ENCODE results near the gene PPHLN1. TPM values are rescaled to one million over a fixed set of nuclear protein-coding genes. Genes with fewer than 3 reads are reported as not detected.
A peak's percentile ranks its signal among the peaks of the same experiment; 100 is the strongest.
"Not testable (repeated sequence)": the region's sequence is repeated elsewhere in the genome, so short reads cannot be mapped to it uniquely, and the experiment has no call there.

Gene PPHLN1
- polyA plus RNA-seq, 3 donors, result 62.3 to 75.1 (median 73.9) TPM

DNA sequence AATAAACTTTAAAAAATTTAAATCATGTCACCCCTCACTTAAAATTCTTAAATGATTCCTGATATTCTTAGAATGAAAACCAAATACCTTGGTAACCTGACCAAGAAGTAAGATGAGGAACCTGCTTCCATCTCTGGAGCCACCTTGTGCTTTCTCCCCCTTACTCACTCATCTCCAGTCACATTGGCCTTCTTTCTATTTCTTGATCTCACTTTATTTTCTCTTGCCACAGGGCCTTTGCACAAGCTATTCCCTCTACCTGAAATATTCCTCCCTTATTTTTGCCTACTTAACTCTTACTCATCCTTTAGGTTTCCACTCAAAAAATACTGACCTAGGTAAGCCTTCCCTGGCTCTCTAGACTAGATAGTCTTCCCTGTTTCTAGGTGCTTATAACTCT, 5.2 kb upstream of the PPHLN1 start:
- no peak for DNase-seq (ENCODE audit: low read depth in 3 of 3, low spot score in 2 of 3)

DNA sequence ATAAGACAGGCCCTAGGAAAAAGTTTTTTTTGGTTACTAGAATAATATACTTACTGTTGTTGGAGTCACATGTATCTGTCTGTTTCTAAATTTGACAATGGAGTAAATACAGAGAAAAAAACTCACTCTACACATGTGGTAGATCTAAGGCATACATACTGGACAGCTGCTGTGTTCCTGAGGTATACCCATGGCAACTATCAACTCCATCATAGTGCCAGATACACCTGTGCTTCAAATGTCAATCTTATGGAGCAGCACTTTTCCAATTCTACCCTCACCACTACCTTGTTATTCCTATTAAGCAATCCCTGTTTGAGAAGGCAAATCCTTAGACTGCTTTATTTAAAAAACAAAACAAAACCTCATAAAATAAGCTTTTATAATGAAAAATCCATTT, 3.4 kb upstream of the PPHLN1 start:
- DNase-seq (ENCODE audit: low read depth in 3 of 3, low spot score in 2 of 3), result no peak

DNA sequence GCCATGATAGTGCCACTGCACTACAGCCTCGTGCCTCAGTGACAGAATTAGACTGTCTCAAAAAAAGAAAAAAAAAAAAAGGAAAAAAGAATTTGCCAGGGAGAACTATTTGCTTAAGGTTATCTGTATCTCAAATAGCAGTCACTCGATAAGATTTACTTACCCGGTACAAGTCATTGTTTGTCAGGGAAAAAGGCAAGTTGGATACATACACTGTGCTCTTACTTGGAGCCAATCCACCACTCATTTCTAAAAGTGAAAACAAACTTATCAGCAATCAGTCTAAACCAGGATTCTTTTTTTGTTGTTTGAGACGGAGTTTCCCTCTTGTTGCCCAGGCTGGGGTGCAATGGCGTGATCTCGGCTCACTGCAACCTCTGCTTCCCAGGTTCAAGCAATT, 2.1 kb upstream of the PPHLN1 start:
- no peak for DNase-seq (ENCODE audit: low read depth in 3 of 3, low spot score in 2 of 3)

DNA sequence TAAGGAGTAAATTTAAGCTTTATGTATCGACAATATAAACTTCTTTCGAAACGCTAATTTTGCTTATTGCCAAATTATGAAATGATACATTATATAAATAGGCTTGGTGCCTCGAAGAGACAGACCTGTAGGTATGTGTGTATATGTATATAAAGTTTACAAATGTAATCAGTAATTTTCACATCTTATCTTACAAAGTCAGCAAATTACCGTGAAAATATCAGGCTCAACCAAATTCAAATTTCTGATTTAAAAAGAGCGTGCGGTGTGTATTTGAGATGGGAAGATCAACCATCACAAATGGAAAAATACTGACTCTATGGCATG, 678 bp upstream of the PPHLN1 start:
- no peak for DNase-seq (ENCODE audit: low read depth in 3 of 3, low spot score in 2 of 3)

DNA sequence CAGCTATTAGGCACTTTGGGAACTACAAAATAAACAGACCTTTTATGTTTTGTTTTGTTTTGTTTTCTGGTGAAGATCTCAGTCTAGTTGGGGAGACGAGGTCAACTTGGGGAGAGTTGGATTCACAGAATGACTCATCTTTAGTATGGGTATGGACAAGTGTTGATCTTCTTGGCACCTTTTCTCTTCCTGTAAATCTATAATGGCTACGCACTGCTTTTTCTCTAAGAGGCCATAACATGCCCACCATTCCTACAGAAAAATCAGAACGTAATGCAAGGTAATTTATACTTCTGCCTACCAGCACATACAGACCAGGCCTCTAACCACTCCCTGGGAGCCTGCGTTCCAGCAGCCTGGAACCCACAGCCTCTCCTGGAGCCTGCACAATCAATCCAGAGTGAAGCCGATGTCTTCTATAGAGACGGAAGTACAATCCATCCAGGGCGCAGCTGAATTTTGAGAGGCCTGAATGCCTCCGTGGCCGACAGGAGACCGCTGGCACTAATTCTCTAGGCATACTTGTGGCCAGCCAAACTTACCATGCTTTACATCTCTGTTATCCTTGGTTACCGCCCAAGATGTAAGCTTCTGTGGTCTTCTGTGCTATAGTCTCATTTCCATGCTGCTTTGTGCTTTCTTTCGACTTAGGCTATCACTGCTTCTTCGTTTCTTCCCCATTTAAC, 717 bp downstream of the PPHLN1 start:
- DNase-seq (ENCODE audit: low read depth in 3 of 3, low spot score in 2 of 3), result peak in 1 of 3 donors; percentile 21

DNA sequence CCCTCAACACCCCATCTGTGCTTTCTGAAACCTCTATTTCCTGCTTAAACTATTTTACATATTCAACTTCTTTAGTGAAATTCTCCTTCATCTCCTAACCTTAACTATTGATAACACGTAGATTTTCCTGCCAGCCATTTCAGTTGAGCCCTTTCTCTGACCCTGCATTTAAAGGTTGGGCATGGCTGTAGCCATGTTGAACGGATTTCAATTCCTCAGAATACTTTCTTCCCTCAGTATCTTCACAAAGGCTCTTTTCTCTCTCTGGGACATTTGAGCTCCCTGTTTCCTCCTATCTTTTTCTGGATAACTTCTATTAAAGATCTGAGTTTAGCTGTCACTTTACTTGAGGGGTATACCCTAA, 1.2 kb downstream of the PPHLN1 start:
- no peak for DNase-seq (ENCODE audit: low read depth in 3 of 3, low spot score in 2 of 3)

DNA sequence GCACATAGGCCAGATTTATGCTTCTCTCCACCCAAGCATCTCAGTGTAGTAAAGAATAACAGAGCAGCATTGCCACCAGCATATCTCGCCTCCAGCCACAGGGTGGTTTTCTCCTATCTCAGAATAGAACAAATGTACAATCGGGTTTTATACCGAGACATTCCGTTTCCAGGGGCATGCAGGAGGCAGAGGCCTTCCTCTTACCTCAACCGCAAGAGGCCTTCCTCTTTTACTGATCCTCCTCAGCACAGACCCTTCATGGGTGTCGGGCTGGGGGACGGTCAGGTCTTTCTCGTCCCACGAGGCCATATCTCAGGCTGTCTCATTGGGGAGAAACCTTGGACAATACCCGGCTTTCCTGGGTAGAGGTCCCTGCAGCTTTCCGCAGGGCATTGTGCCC, 4.1 kb downstream of the PPHLN1 start:
- not testable (repeated sequence) for DNase-seq (ENCODE audit: low read depth in 3 of 3, low spot score in 2 of 3)

DNA sequence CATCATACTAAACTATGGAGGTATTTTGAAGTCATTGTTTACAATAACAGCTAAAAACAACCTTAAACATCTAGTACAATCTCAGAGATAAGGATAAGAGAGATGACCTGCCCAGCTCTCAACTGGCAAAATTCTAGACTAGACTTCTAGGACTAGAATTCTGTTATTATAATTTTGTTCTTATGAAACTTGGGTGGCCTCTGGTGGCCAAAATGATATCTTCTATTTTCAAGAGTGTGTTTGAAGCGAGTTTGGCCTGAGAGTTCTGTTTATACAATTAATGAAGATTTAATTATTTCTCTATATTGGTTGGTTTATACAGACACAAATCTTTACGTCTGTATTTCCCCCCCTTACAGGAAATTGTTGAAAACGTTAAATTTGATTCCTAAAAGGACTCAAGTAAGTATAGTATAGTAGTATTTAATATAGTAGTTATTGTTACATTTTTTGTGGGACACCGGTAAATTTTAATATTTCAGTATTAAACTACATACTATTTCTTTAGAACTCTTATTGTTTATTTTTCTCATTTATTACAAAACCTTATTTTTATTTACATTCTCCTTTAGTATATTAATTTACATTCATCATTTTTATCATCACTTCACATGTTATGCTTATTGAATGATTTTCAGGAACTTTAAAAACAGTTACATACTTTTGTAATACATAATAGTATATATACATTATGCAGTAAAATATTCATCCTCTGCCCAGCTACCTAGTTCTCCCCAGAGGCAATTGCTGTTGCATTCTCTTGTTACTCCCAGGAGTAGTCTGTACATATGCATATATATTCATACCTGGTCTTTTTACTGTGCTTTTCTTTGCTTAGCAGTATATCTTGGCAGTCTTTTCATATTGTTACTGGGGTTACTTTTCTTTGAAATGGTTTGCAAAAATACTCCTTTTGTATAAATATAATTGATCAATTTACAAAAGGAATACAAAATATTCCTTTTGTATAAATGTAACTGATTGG, 6.6 kb downstream of the PPHLN1 start:
- peak in 1 of 3 donors; percentile 24 for DNase-seq (ENCODE audit: low read depth in 3 of 3, low spot score in 2 of 3)

DNA sequence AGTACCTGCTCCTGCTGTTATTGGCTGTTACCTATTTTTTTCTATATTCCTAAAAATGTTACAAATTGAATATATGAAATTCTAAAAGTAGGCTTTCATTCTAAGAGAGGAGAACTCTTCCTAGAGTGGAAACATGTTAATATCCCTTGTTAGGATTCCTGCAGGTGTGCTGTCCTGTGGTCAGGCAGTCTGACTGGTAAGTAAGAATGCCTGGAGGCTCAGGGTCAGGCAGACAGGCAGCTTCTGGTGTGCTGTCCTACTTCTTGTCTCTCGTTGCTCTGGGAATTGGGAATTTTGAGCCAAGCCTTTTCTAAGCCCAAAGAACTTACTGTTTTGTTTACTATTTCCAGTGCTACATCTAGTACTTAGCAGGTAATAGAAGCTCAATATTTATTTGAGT, 10.3 kb downstream of the PPHLN1 start:
- no peak for DNase-seq (ENCODE audit: low read depth in 3 of 3, low spot score in 2 of 3)

DNA sequence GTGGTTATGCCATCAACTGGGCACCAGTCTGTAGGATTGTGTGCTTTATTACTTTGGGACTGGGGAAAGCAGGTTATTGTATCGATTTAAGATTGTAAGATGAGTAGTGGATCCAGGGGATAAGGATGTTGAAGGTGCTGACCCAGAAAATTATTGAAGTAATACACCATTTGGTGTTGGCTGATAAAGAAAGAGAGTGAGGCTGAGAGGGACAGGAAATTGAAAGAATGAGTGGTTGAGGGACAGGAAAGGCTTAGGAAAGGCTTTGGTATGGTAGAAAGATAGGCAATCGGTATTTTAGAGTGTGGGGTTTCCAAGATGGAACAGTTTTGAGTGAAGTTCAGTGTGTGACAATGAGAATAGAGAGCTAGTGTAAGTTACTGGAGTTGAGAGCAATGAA, 12.3 kb downstream of the PPHLN1 start:
- no peak for DNase-seq (ENCODE audit: low read depth in 3 of 3, low spot score in 2 of 3)

DNA sequence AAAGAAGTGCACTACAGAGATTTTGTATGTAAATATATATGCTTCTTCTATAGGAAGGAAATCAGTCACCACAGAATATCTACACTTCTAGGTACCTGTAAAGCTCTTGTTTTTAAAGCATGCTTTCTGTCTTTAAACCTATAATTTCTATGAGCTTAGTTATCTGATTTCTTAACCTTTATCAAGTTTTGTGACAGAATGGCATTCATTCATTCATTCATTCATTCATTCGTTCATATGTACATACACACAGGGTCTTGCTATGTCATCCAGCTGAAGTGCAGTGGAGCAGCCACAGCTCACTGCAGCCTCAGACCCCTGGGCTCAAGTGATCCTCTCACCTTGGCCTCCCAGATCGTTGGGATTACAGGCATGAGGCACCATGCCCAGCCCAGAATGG, 16.1 kb downstream of the PPHLN1 start:
- DNase-seq (ENCODE audit: low read depth in 3 of 3, low spot score in 2 of 3), result no peak

DNA sequence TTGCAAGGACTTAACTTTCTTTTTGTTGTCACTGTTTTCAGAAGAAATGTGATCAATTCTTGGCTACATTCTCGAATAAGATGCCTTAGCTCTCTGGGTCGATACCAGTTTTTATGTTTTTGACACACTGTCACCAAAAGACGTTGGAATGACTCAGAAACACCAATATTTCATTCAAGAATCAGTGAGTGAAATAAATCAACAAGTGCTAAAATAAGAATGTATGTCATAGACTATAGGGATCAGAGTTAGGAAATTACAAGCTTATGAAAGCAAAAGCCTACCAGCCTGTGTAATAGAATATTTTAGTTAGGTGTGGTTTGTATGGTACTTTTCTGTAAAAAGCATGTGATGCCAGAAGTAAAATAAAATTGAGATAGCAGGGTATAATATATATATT, 17.8 kb downstream of the PPHLN1 start:
- DNase-seq (ENCODE audit: low read depth in 3 of 3, low spot score in 2 of 3), result no peak

DNA sequence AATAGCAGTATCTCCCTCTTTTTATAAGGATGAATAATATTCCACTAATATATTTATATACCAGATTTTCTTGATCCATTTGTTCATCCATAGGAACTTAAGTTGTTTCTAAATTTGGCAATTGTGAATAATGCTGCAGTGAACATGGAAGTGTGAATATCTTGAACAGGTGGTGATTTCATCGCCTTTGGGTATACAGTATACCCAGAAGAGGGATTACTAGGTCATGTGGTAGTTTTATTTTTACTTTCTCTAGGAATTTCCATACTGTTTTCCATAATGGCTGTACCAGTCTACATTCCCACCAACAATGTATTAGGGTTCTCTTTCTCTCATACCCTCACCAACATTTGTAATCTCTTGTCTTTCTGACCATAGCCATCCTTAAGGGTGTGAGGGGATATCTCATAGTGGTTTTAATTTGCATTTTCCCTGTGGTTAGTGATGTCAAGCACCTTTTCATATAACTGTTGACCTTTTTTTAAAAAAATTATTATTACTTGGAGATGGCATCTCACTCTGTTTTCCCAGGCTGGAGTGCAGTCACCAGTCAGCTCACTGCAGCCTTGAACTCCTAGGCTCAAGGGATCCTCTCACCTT, 20.5 kb downstream of the PPHLN1 start:
- DNase-seq (ENCODE audit: low read depth in 3 of 3, low spot score in 2 of 3), result no peak

DNA sequence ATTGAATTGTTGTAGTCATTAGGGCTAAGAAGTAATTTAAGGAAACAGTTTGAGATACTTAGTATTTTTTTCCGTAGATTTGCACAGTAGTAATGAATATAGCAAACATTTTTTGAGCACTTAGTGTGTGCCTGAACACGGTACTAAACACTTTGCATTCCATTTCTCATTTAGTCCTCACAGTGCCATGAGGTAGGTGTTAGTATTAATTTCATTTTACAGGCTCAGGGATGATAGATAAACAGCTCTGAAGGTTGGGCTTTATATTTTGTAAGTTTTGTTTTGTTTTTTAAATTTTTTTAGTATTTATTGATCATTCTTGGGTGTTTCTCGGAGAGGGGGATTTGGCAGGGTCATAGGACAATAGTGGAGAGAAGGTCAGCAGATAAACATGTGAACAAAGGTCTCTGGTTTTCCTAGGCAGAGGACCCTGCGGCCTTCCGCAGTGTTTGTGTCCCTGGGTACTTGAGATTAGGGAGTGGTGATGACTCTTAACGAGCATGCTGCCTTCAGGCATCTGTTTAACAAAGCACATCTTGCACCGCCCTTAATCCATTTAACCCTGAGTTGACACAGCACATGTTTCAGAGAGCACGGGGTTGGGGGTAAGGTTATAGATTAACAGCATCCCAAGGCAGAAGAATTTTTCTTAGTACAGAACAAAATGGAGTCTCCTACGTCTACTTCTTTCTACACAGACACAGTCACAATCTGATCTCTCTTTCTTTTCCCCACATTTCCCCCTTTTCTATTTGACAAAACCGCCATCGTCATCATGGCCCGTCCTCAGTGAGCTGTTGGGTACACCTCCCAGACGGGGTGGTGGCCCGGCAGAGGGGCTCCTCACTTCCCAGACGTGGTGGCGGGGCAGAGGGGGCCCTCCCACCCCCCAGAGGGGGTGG, 23.4 kb downstream of the PPHLN1 start:
- not testable (repeated sequence) for DNase-seq (ENCODE audit: low read depth in 3 of 3, low spot score in 2 of 3)

DNA sequence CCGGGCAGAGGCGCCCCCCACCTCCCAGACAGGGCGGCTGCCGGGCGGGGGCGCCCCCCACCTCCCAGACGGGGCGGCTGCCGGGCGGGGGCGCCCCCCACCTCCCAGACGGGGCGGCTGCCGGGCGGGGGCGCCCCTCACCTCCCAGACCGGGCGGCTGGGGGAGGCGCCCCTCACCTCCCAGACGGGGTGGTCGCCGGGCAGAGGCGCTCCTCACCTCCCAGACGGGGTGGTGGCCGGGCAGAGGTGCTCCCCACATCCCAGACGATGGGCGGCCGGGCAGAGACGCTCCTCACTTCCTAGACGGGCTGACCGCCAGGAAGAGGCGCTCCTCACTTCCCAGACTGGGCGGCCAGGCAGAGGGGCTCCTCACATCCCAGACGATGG, 24.0 kb downstream of the PPHLN1 start:
- not testable (repeated sequence) for DNase-seq (ENCODE audit: low read depth in 3 of 3, low spot score in 2 of 3)

DNA sequence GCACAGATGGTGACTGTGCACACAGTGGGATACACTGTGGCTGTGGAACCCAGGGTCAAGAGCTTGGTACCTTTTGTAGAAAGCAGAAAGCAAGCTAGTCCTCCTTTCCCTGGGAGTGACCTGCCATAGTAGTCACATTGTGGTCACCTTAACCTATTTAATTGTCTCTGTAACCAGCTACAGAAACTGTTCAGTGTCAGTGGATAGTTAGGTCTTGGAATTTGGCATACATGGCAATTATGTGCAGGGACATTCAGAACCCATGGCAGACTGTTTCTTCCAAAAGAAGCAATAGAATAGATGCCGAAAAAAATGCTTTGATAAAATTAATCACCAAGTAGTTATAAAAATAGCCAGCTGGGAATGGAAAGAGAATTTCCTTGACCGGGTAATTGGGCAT, 30.4 kb downstream of the PPHLN1 start:
- no peak for DNase-seq (ENCODE audit: low read depth in 3 of 3, low spot score in 2 of 3)

DNA sequence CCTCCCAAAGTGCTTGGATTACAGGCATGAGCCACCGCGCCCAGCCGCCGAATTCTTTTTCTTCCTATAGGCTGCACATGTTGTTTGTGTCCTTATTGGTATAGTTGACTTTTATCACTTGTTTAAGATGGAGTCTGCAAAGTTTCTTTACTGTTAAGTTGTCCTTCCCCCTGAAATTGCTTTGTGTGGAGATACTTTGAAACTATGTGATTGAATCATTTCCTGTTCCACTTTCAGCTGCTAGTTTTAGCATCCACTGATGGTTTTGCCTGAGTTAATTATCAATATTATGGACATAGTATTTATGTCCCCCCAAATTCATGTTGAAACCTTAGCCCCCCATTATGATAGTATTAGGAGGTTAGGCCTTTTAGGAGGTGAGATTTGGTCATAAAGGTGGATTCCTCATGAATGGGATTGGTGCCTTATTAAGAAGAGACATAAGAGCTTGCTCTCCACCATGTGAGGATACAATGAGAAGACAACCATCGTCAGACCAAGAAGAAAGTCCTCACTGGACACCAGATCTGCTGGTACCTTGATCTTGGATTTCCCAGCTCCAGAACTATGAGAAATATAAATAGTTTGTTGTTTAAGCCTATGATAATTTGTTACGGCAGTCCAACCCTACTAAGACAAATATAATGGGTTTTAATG, 34.9 kb downstream of the PPHLN1 start:
- DNase-seq (ENCODE audit: low read depth in 3 of 3, low spot score in 2 of 3), result no peak

DNA sequence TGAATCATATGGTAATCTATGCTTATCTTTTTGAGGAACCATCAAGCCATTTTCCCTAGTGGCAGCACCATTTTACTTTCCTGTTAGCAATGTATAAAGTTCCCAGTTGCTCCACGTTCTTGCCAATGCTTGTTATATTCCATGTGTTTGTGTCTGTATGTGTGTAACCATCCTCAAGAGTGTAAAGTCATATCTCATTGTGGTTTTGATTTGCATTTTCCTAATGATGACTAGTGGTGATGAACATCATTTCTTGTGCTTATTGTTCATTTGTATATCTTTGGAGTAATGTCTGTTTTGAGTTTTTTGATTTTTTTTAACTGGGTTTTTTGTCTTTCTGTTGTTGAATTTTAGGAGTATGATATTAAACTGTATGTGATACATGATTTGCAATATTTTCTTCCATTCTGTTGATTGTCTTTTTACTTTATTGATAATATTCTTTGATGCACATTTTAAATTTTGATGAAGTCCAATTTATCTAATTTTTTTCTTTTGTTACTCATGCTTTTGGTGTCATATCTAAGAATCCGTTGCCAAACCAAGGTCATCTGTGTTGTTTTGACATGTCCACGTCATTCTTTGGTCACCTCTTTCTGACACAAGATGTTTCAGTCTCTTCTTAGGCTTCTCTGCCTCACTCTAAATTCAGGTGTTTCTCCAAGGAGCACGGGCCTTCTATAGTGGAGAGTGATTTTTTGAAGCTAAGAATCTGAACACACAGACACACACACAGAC, 36.1 kb downstream of the PPHLN1 start:
- no peak for DNase-seq (ENCODE audit: low read depth in 3 of 3, low spot score in 2 of 3)

DNA sequence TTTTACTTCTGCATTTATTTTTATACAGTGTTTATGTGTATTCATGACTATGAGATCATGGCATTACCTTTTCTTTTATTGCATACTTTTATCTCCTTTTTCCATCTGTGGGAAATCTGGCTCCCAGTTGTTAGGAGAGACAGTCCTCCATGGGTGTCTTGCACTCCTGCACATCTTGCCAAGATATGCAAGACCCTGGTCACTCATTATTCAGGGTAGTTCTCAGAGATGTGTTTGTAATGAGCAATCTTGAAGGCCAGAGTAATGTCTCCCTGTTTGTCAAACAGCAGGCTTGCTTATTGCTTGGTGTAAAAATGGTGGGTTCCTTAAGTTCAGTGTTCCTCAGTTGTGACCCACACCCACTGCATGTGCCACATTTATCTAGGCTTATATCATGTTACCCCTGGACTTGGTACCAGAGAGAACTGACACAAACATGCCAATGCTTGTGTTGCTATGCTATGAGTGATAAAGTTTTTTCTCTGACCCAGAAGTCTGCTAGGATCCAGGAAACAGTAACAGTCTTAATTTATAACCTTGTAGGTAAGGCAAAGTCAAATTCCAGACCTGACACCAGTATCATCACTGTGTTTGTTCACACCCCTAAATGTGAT, 36.8 kb downstream of the PPHLN1 start:
- no peak for DNase-seq (ENCODE audit: low read depth in 3 of 3, low spot score in 2 of 3)
